ENCODE measurements around the gene REC8. TPM values are rescaled to one million over a fixed set of nuclear protein-coding genes. Genes with fewer than 3 reads are reported as not detected.

The REC8 gene
- total RNA-seq, 1 experiment from 2014 or later = 58.0 TPM

GRCh38 chr14:24219080-24219479, 47.2 kb downstream of the REC8 start:
- no peaks in the 10 kb centered on the region for H3K27me3 Mint-ChIP-seq (ENCODE audit: low read depth)
- Histone ChIP-seq H2BK20ac (ENCODE audit: low read depth, low read length, poor library complexity, severe bottlenecking) (no peak overlapping the region), H3K4me2 (ENCODE audit: insufficient read depth, insufficient read length, low read length) (no peak overlapping the region), H3K4ac (ENCODE audit: low read depth, low read length) (no peak overlapping the region), H3K27me3 (ENCODE audit: insufficient read depth, low read length) (no peaks in the 10 kb centered on the region), H3K4me1 (ENCODE audit: insufficient read depth, low read length) (no peaks in the 10 kb centered on the region), H2BK15ac (ENCODE audit: low read depth, low read length) (no peak overlapping the region), H3K79me2 (ENCODE audit: insufficient read depth, low read length) (peaks cover 3% of the 10 kb centered on the region; the same call in 1 of the 2 replicates), H2AK5ac (ENCODE audit: insufficient read length, low read length) (no peak overlapping the region), H3K23me2 (ENCODE audit: insufficient read length, low read depth, low read length, poor library complexity, severe bottlenecking) (peaks cover 8% of the 10 kb centered on the region), H3K14ac (ENCODE audit: insufficient read depth, low read length) (no peak overlapping the region), H3K56ac (ENCODE audit: insufficient read length, low read depth, low read length) (no peak overlapping the region), H4K91ac (ENCODE audit: insufficient read length, low read depth, low read length) (no peak overlapping the region), H3K27ac (ENCODE audit: insufficient read length, low read depth, low read length) (no peak overlapping the region), H3K18ac (ENCODE audit: insufficient read length, low read depth, low read length) (no peak overlapping the region), H4K5ac (ENCODE audit: insufficient read length, low read depth, low read length) (no peak overlapping the region), H4K20me1 (ENCODE audit: control insufficient read depth, insufficient read depth, insufficient read length) (no peaks in the 10 kb centered on the region), H2AFZ (ENCODE audit: low read length) (no peak overlapping the region), H3K9me3 (ENCODE audit: control insufficient read depth, low read depth, low read length) (no peaks in the 10 kb centered on the region), H3K79me1 (ENCODE audit: insufficient read depth, low read depth, low read length, poor library complexity, severe bottlenecking) (peaks cover 11% of the 10 kb centered on the region), H2BK12ac (ENCODE audit: insufficient read length, low read depth, low read length) (no peak overlapping the region), H2BK5ac (ENCODE audit: insufficient read length, low read length) (no peak overlapping the region), H3T11ph (ENCODE audit: low read length) (no peak overlapping the region), H2BK120ac (ENCODE audit: low read depth, low read length, poor library complexity, severe bottlenecking) (no peak overlapping the region), H3K9ac (ENCODE audit: extremely low read depth, insufficient read length, low read length) (no peak overlapping the region), H4K8ac (replicated peaks; ENCODE audit: insufficient read length, low read depth, low read length) (no peak overlapping the region), H3K23ac (ENCODE audit: insufficient read length, low read depth, low read length) (no peak overlapping the region)
- H3K4me1 Mint-ChIP-seq = peaks cover 11 to 13% of the 10 kb centered on the region in 2 experiments
- DNase-seq = no peak
- no CpG with 5 or more reads among the region's 4 CpGs for WGBS (ENCODE audit: extremely low coverage, insufficient read length, low lambda C conversion rate)
- peaks cover 0 to 13% (median 9%) of the 10 kb centered on the region in 3 experiments; a peak in 5 of 7 replicates for H3K36me3 Mint-ChIP-seq (ENCODE audit: insufficient read depth in 1 of 3, low read depth in 3 of 3)
- no peak overlapping the region for H3K4me3 Mint-ChIP-seq
- H3K27ac Mint-ChIP-seq = no peak overlapping the region
- no peaks in the 10 kb centered on the region for H3K9me3 Mint-ChIP-seq
- TF ChIP-seq CTCF (conservative IDR thresholded peaks at IDR 0.05) = no peak
